Prostate gland (tissue), 2 donors: ENCODE measurements around the gene CMSS1.

Experiments used
- CTCF ChIP-seq, 4 experiments: fragments of 200-600 bp in 2 of 4; fragments of 450-650 bp in 2 of 4; sonication (generic) in 2 of 4; IDR thresholded peaks; 1 replicate in 3 of 4; 2 replicates in 1 of 4; pipeline ENCODE4 v1.5.1; 2016 to 2019; ENCODE audit warnings: antibody characterized with exemption in 4 of 4, mild to moderate bottlenecking in 2 of 4, moderate library complexity in 2 of 4
- POLR2A ChIP-seq: fragments of 450-650 bp; IDR thresholded peaks from one replicate; pipeline ENCODE4 v1.6.1; 2016; ENCODE audit warnings: antibody characterized with exemption, mild to moderate bottlenecking

- TF ChIP-seq CTCF (IDR thresholded peaks at IDR 0.05) (no peak), POLR2A (no peak)
Measured at GRCh38 chr3:100072326-100073048, 254.8 kb downstream of the CMSS1 start.
